GM23338 (cell line): ENCODE results near the gene BTN2A1. TPM values are rescaled to one million over a fixed set of nuclear protein-coding genes. Genes with fewer than 3 reads are reported as not detected.

Experiments
- ATAC-seq: fragments of 200-7000 bp; cut with Tn5 transposase; 3 replicates; pipeline ENCODE4 v1.9.1; 2020
- DNase-seq: peaks from one replicate; pipeline ENCODE4 v3.0.0-alpha.2; 2015; ENCODE audit warnings: low spot score
- H2AFZ ChIP-seq: fragments of 200-600 bp; sonication (generic); 2 replicates; pipeline ENCODE4 v1.8.0; 2016; ENCODE audit warnings: antibody characterized with exemption, mild to moderate bottlenecking, moderate library complexity
- H3F3A ChIP-seq: fragments of 200-600 bp; sonication (generic); replicated peaks from 2 replicates; pipeline ENCODE4 v1.8.0; 2017; ENCODE audit warnings: antibody characterized with exemption, mixed run types, low read depth
- H3K27ac ChIP-seq: fragments of 200-600 bp; sonication (generic); 2 replicates; pipeline ENCODE4 v1.6.1; 2016; ENCODE audit warnings: low read depth
- H3K27me3 ChIP-seq: fragments of 200-600 bp; sonication (generic); 2 replicates; pipeline ENCODE4 v1.8.0; 2016; ENCODE audit warnings: mild to moderate bottlenecking, mixed run types, moderate library complexity; ENCODE audit not compliant: insufficient read depth
- H3K36me3 ChIP-seq: fragments of 200-600 bp; sonication (generic); 2 replicates; pipeline ENCODE4 v1.8.0; 2016; ENCODE audit warnings: mild to moderate bottlenecking; ENCODE audit not compliant: insufficient read depth
- H3K4me1 ChIP-seq: fragments of 200-600 bp; sonication (generic); 2 replicates; pipeline ENCODE4 v1.8.0; 2016; ENCODE audit warnings: mild to moderate bottlenecking, moderate library complexity; ENCODE audit not compliant: insufficient read depth
- H3K4me2 ChIP-seq: fragments of 200-600 bp; sonication (generic); 2 replicates; pipeline ENCODE4 v1.7.1; 2017; ENCODE audit warnings: mixed run types
- H3K4me3 ChIP-seq: fragments of 200-600 bp; sonication (generic); 2 replicates; pipeline ENCODE4 v1.6.1; 2016; ENCODE audit warnings: mixed run types
- H3K79me2 ChIP-seq: fragments of 200-600 bp; sonication (generic); replicated peaks from 2 replicates; pipeline ENCODE4 v1.8.0; 2017; ENCODE audit warnings: mild to moderate bottlenecking; ENCODE audit not compliant: insufficient read depth
- H3K9me2 ChIP-seq: fragments of 200-600 bp; sonication (generic); 2 replicates; pipeline ENCODE4 v1.8.0; 2017; ENCODE audit not compliant: insufficient read depth
- H4K20me1 ChIP-seq: fragments of 200-600 bp; sonication (generic); replicated peaks from 2 replicates; pipeline ENCODE4 v1.8.0; 2017; ENCODE audit warnings: mild to moderate bottlenecking; ENCODE audit not compliant: insufficient read depth
- H3K27ac Mint-ChIP-seq: 2 replicates; pipeline ENCODE4 v1.8.0; 2020; ENCODE audit warnings: inconsistent platforms, mild to moderate bottlenecking, moderate library complexity, mixed read lengths
- H3K27me3 Mint-ChIP-seq: 3 replicates; pipeline ENCODE4 v1.8.0; 2022; ENCODE audit warnings: low read depth, mild to moderate bottlenecking, moderate library complexity, mixed read lengths, inconsistent platforms; ENCODE audit not compliant: insufficient read depth, poor library complexity
- H3K36me3 Mint-ChIP-seq: 3 replicates; pipeline ENCODE4 v1.8.0; 2021; ENCODE audit warnings: low read depth, mild to moderate bottlenecking, inconsistent platforms, moderate library complexity, mixed read lengths
- H3K4me1 Mint-ChIP-seq: 3 replicates; pipeline ENCODE4 v1.8.0; 2020; ENCODE audit warnings: mild to moderate bottlenecking, inconsistent platforms, mixed read lengths
- H3K4me3 Mint-ChIP-seq: 3 replicates; pipeline ENCODE4 v1.8.0; 2021; ENCODE audit warnings: moderate library complexity, mild to moderate bottlenecking, inconsistent platforms, mixed read lengths
- H3K9me3 Mint-ChIP-seq: 3 replicates; pipeline ENCODE4 v1.8.0; 2020; ENCODE audit warnings: moderate library complexity, mild to moderate bottlenecking, inconsistent platforms, mixed read lengths
- CREB1 ChIP-seq: fragments of 250-450 bp; sonication (Bioruptor Pico); IDR thresholded peaks from 2 replicates; pipeline ENCODE4 v1.5.0; 2020; ENCODE audit warnings: low read depth, mild to moderate bottlenecking, moderate library complexity
- EZH2 ChIP-seq: fragments of 200-600 bp; sonication (generic); IDR thresholded peaks from one replicate; pipeline ENCODE4 v1.8.0; 2017; ENCODE audit warnings: antibody characterized with exemption, mild to moderate bottlenecking, low read depth; ENCODE audit not compliant: unreplicated experiment
- EZH2phosphoT487 ChIP-seq: fragments of 200-600 bp; sonication (generic); IDR thresholded peaks from one replicate; pipeline ENCODE4 v1.8.1; 2018; ENCODE audit warnings: antibody characterized with exemption; ENCODE audit not compliant: unreplicated experiment
- JUNB ChIP-seq: IDR thresholded peaks from one replicate; pipeline ENCODE4 v1.6.1; 2016; ENCODE audit warnings: antibody characterized with exemption; ENCODE audit not compliant: unreplicated experiment
- NANOG ChIP-seq: IDR thresholded peaks from 2 replicates; pipeline ENCODE4 v1.6.1; 2016; ENCODE audit warnings: antibody characterized with exemption, borderline replicate concordance
- POLR2AphosphoS5 ChIP-seq: IDR thresholded peaks from 2 replicates; pipeline ENCODE4 v1.6.1; 2016; ENCODE audit warnings: antibody characterized with exemption, low read depth
- REST ChIP-seq: IDR thresholded peaks from one replicate; pipeline ENCODE4 v1.6.1; 2018; ENCODE audit warnings: antibody characterized with exemption; ENCODE audit not compliant: unreplicated experiment
- STAT1 ChIP-seq: IDR thresholded peaks from one replicate; pipeline ENCODE4 v1.6.1; 2016; ENCODE audit warnings: antibody characterized with exemption; ENCODE audit not compliant: unreplicated experiment
- ZNF114 ChIP-seq: fragments of 250-450 bp; sonication (Bioruptor Pico); IDR thresholded peaks from 2 replicates; pipeline ENCODE4 v1.5.0; 2020; ENCODE audit warnings: mild to moderate bottlenecking, moderate library complexity
- ZNF331 ChIP-seq: fragments of 250-450 bp; sonication (Bioruptor Pico); IDR thresholded peaks from 2 replicates; pipeline ENCODE4 v1.5.0; 2020; ENCODE audit warnings: low read depth, mild to moderate bottlenecking, moderate library complexity
- ZNF462 ChIP-seq: fragments of 250-450 bp; sonication (Bioruptor Pico); IDR thresholded peaks from 2 replicates; pipeline ENCODE4 v1.5.0; 2020; ENCODE audit warnings: mild to moderate bottlenecking, moderate library complexity
- polyA plus RNA-seq: library from polyadenylated mRNA; unstranded; fragments of >200 nt; fragmentation: Nextera tagmentation; extraction: Ambion mirVana; gene quantifications from 2 replicates; pipeline ENCODE4 v1.2.1, GENCODE V29; 2016
- total RNA-seq: library from RNA; depleted of rRNA; stranded (reverse); fragments of >200 nt; shearing (Covaris generic); gene quantifications from 2 replicates; pipeline ENCODE4 v1.2.3, GENCODE V29; 2014
- TF ChIP-seq, protein P1 (sequence below): IDR thresholded peaks from 2 replicates; pipeline ENCODE4 v1.6.1; 2016; ENCODE audit warnings: antibody characterized with exemption
- TF ChIP-seq, protein P2 (sequence below), 2 experiments: fragments of 200-600 bp in 1 of 2; sonication (generic) in 1 of 2; conservative IDR thresholded peaks; 2 replicates each; pipeline versions ENCODE4 v1.5.1 to v1.6.1; 2016 to 2017; ENCODE audit warnings: antibody characterized with exemption in 2 of 2, low read depth in 2 of 2, mild to moderate bottlenecking in 2 of 2, moderate library complexity in 1 of 2

Gene BTN2A1
- total and polyA plus RNA-seq, 2 experiments from 2014 or later: 6.3 to 7.0 TPM

DNA sequence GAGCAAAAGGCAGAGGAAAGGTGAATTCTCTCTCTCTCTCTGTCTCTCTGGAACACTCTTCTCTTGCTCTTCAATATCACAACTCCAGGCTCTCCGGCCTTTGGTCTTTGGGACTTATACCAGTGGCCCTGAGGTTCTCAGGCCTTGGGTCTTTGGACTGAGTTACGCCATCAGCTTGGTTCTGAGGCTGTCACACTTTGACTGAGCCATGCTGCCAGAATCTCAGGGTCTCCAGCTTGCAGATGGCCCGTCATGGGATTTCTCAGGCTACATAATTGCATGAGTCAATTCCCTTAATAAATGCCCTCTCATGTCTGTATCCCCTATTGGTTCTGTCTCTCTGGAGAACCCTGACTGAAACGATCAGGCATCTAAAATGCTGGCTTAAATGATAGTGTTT is 12.9 kb downstream of the BTN2A1 start:
- H3K9me3 Mint-ChIP-seq: peaks cover 21% of the 10 kb centered on the region
- peaks cover 3% of the 10 kb centered on the region; the same call in 1 of the 2 replicates for H3K36me3 ChIP-seq
- no peak overlapping the region for H2AFZ ChIP-seq
- DNase-seq: no peak
- no peaks in the 10 kb centered on the region for H3F3A ChIP-seq
- no peaks in the 10 kb centered on the region for H3K27me3 ChIP-seq
- H3K9me2 ChIP-seq: no peaks in the 10 kb centered on the region
- H3K4me2 ChIP-seq: no peak overlapping the region
- H3K4me1 Mint-ChIP-seq: peaks cover 11% of the 10 kb centered on the region
- H3K4me3 ChIP-seq: no peak overlapping the region
- peaks cover 13% of the 10 kb centered on the region; the same call in 1 of the 2 replicates for H3K4me1 ChIP-seq
- H3K79me2 ChIP-seq: no peaks in the 10 kb centered on the region
- TF ChIP-seq ZNF114 (no peak), EZH2phosphoT487 (no peak), ZNF462 (CRISPR knock-in tag) (no peak), POLR2AphosphoS5 (no peak), ZNF331 (CRISPR knock-in tag) (no peak), EZH2 (no peak), JUNB (no peak), CREB1 (CRISPR knock-in tag) (no peak), NANOG (no peak), REST (no peak), STAT1 (no peak)
- TF ChIP-seq, protein P1, sequence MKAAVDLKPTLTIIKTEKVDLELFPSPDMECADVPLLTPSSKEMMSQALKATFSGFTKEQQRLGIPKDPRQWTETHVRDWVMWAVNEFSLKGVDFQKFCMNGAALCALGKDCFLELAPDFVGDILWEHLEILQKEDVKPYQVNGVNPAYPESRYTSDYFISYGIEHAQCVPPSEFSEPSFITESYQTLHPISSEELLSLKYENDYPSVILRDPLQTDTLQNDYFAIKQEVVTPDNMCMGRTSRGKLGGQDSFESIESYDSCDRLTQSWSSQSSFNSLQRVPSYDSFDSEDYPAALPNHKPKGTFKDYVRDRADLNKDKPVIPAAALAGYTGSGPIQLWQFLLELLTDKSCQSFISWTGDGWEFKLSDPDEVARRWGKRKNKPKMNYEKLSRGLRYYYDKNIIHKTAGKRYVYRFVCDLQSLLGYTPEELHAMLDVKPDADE: no peak
- TF ChIP-seq, protein P2, sequence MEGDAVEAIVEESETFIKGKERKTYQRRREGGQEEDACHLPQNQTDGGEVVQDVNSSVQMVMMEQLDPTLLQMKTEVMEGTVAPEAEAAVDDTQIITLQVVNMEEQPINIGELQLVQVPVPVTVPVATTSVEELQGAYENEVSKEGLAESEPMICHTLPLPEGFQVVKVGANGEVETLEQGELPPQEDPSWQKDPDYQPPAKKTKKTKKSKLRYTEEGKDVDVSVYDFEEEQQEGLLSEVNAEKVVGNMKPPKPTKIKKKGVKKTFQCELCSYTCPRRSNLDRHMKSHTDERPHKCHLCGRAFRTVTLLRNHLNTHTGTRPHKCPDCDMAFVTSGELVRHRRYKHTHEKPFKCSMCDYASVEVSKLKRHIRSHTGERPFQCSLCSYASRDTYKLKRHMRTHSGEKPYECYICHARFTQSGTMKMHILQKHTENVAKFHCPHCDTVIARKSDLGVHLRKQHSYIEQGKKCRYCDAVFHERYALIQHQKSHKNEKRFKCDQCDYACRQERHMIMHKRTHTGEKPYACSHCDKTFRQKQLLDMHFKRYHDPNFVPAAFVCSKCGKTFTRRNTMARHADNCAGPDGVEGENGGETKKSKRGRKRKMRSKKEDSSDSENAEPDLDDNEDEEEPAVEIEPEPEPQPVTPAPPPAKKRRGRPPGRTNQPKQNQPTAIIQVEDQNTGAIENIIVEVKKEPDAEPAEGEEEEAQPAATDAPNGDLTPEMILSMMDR (conservative IDR thresholded peaks at IDR 0.05; ENCODE audit: low read depth in 2 of 2): no peak
- H3K27ac Mint-ChIP-seq: no peak overlapping the region
- H3K36me3 Mint-ChIP-seq: peaks cover 69% of the 10 kb centered on the region
- ATAC-seq: no peak
- no peaks in the 10 kb centered on the region for H4K20me1 ChIP-seq
- H3K27me3 Mint-ChIP-seq: no peaks in the 10 kb centered on the region
- no peak overlapping the region for H3K4me3 Mint-ChIP-seq
- no peak overlapping the region for H3K27ac ChIP-seq
